NCI-H460 (cell line): ENCODE results near the gene MT1B. TPM values are rescaled to one million over a fixed set of nuclear protein-coding genes. Genes with fewer than 3 reads are reported as not detected.

Experiments used
- DNase-seq: peaks from one replicate; pipeline ENCODE4 v3.0.0-alpha.2; 2016; ENCODE audit warnings: low read depth; ENCODE audit errors: extremely low read depth
- polyA plus RNA-seq: library from polyadenylated mRNA; depleted of rRNA; stranded (reverse); fragments of >200 nt; gene quantifications from 2 replicates; pipeline ENCODE4 v1.2.3, GENCODE V29; 2014; cell fraction: nucleus; rRNA removed
- total RNA-seq: library from RNA; depleted of rRNA; stranded (reverse); fragments of >200 nt; shearing (Covaris generic); gene quantifications from 2 replicates; pipeline ENCODE4 v1.2.3, GENCODE V29; 2014; rRNA removed

Gene MT1B
- not detected in 2 replicates for total RNA-seq
- polyA plus RNA-seq, result not detected in 2 replicates

DNA sequence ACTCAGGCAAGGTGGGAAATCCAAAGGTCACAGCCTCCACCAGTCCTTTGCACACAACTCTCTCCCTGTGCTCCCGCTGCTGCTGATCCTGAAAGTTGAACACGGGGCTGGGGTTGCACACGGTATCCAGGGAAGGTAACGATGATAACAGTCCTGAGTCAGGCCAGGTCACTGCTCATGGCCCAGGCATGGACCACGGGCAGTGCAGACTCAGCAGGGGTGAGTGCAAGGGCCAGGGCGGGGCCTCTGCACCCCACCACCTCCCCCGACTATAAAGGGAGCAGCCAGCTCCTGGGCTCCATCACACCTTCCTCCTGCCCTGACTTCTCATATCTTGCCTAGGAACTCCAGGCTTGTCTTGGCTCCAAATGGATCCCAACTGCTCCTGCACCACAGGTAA lies at the start of gene MT1B:
MT1B (plus strand) TSS at position 301 of the 400 bp plus-strand sequence; CDS start at position 369, 68 bp downstream.
- DNase-seq, result no peak

DNA sequence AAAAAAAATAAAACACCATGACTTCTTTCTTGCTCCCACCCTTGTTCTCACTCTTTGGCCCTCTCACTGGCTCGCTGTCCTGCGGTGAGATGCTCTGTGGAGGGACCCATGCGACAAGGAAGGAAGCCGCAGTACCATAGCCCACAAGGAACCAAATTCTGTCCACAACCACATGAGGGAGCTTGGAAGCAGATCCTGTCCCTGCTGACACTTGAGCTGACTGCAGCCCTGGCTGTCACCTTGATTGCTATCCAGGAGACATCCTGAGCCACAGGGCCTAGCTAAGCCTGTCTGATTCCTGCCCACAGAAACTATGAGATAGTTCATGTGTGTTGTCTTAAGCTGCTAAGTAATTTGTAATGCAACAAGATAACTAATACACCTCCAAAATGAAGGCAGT lies 48.1 kb upstream of the MT1B start:
- DNase-seq, result peak; percentile 62

DNA sequence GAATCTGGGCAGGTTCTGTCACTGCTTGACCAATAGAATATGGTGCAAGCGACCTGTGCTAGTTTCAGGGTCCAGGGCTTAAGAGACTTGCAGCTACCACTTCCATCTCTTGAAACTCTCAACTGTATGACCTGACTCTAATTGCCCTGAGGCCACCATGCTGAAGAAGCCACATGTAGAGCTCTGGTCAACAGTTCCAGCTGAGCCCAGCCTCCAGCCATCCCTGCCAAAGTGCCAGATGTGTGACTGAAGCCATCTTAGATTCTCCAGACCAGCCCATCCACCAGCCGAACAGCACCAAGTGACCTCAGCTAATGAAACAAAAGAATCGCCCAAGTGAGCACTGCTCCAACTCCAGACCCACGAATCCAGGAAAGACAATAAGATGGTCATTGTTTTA lies 46.7 kb upstream of the MT1B start:
- DNase-seq, result no peak

DNA sequence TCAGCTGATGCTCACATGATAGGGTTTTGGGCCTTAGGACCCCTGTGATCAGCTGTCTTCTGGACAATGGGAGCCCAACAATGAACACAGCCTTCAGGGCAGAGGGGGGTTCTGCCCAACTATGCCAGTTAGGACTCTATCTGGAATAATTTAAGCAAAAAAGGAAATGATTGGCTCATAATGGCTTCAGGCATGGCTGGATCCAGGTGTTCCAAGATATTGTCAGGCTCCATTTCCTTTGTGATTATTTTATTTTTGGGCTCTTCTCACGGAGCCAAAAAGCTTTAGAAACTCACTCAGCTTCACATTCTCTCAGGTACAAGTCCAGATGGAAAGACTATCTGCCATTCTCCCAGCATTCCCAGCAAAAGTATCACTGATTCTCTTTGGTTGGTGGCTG lies 46.2 kb upstream of the MT1B start:
- DNase-seq, result no peak

DNA sequence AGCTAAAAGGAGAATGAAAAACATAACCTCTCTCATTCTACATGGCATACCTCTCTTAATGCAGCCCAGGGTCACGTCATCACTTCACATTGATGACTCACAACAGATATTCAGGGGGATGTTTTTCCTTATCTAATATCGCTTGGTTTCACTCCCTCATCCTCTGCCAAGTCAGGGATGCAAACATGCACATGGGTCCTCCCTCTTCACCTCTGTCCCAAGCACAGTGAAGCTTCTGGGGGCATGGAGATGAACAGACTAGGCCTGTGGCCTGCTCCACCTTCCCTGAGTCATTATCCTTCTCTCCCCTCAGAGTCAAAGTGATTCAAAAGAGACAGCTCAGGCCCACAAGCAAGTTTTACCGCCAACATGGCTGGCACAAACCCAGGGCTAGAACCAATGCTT lies 45.6 kb upstream of the MT1B start:
- DNase-seq, result no peak

DNA sequence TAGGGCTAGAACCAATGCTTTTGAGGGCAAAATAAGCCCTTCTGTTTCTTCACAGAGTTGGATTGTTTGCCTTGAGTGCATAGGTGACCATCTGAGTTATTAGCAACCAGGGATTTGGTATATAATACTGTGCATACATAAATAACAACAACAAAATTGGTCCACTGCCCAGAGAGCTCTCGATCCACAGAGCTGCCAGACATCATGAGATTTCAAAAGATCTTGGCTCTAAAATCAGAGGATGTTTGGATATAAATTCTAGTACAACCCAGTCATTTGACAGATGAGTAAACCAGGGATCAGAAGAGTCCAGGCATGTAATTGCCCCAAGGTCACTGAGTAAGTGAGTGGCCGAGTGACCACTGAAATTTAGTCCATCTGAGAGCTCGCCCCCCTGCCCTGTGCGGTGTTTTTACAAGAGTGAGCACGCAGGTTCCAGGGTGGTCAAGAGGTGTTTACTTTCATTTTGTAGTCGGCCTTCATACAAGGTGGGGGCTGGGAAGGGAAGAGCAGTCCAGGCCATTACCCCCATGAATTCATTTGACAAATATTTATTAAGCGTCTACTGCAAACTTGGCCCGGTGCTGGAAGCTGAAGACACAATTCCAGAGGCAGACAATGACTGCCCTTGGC lies 45.1 kb upstream of the MT1B start:
- DNase-seq, result peak; percentile 54

DNA sequence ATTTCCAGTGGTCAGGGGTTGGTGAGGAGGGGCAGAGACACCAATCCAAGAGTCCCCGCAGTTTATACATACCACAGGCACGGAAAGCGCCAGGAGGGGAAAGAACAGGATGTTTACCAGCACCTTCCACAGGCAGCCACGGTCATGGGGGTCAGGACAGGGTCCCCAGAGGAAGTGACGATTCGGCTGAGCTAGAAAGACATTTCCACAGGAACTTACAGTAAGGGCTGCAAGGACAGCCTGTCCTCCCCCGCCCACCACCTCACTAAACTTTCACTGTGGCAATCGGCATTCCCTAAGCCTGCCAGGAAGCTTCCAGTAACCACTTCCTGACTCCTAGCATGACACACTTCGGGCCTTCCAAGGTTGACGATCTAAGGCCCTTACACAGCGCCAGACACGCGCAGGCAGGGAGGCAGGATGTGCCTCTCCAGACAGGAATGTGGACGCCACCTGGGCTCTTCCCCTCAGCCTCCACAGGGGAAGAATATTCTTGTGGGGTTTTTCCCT lies 44.5 kb upstream of the MT1B start:
- peak; percentile 72 for DNase-seq

DNA sequence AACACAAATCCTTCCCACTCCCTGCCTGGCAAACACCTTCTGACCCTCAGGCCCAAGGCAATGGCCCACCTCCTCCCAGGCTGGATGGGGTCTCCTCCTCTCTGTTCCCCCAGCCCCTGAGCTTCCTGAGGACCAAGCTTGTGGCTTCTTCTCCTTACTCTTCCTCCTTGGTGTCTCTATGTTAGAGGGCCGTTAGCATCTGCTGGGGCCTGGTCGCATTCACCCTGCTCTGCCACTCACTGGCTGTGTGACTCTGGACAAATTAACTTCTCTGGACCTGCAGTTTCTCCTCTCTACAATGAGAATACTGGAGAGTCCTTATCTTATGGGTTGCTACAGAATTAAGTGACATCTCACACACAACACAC lies 44.0 kb upstream of the MT1B start:
- no peak for DNase-seq

DNA sequence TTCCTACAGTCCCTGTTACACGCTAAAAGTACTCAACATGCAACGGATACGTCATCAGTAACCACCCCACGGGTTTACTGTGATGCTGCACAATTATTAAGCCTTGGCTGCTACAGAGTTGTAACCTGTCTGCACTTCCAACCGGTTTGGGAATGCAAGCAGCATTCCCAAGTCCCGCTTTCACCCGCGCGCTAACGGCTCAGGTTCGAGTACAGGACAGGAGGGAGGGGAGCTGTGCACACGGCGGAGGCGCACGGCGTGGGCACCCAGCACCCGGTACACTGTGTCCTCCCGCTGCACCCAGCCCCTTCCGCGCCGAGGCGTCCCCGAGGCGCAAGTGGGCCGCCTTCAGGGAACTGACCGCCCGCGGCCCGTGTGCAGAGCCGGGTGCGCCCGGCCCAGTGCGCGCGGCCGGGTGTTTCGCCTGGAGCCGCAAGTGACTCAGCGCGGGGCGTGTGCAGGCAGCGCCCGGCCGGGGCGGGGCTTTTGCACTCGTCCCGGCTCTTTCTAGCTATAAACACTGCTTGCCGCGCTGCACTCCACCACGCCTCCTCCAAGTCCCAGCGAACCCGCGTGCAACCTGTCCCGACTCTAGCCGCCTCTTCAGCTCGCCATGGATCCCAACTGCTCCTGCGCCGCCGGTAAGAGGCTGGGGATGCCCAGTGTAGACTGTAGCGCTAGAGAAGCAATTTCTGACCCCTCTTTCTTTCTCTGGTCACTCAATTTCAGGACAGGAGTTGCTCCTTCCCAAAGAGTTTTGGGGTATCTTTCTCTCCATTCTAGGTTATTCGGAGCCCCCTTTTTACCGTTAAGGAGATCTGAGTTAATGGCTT lies 43.4 kb upstream of the MT1B start, which contains the start of gene MT2A:
MT2A (plus strand) TSS at position 542 of the 833 bp plus-strand sequence; CDS start at position 614, 72 bp downstream.
- peak; percentile 98 for DNase-seq

DNA sequence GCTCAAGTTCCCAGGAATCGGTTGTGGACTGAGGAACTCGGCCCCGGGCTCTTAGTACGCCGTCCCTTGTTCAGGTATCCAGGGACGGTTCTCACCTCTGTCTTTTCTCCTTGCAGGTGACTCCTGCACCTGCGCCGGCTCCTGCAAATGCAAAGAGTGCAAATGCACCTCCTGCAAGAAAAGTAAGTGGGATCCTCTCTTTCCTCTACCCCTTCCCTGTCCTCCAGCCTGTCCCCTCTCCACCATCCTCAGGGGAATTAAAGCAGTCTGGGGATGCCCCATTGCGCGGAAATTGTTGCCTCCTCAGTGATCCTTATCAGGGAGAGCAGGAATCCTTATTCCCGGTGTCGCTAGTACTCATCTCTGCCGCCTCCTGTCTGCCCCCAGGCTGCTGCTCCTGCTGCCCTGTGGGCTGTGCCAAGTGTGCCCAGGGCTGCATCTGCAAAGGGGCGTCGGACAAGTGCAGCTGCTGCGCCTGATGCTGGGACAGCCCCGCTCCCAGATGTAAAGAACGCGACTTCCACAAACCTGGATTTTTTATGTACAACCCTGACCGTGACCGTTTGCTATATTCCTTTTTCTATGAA lies 42.7 kb upstream of the MT1B start:
- no peak for DNase-seq

DNA sequence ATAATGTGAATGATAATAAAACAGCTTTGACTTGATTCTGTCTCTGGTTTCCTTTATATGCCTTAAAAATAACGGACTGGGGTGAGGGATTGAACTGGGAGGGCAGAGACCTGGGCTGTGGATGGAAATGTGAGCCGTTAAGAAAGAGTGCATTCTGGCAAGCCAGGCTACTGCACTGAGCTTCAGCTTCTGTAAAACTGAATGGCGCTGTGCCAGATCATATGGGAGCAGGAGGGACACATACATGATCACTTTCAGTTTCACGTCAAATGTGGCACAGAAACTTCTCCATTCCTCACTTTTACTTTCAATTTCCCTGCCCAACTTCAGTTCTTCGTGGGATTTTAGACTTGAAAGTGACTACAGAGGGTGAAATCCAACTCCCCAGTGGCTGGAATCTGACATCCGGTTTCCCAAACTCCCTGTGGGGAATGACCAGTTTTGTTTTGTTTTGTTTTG lies 42.2 kb upstream of the MT1B start:
- peak; percentile 69 for DNase-seq

DNA sequence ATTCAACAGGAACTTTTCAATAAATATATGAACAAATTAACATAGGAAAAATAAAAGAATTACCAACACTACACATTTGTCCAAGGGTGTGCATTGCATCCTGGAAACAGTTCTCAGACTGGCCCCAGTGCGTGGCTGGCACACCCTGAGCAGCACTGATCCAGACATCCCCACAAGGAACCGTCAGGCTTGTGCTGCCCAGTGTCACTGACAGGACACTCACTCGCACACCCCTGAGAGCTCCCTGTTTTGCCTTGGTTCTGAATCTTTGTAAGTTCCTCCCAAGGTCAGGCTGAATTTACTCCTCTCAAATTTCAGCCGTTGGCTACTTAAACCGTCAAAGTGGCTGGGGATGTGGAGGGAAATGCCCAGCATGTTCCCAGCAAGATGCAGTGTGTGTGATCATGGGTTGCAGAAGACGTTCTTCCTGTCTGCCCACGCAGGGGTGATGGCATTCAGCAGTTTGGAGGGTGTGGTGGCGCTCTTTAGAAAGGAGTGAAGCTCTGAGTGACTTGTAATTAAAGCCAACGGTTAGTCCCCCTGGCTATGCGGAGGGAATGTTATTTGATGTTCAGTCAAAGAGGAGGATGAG lies 41.6 kb upstream of the MT1B start:
- DNase-seq, result peak; percentile 54

DNA sequence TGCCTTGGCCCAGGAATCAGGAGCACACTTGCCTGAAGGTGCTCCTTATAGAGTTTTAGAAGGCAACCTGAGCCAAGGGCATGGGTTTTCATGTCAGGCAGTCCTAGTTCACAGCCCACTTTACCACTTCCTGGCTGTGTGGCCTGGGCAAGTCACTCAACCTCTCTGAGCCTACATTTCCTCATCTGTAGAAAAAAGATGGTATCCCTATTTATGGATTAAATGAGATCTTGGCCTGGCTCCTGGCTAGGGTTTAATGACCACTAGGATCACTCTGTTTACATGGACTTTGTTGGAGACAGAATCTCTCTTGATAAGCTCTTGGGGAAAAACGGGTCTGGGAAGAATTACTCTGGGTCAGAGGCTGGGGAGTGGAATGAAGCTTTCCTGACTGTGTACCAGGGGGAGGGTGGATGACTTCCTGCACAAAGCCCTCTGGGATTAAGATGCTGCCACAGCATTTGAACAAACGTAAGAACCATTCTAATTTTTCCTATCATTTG lies 41.0 kb upstream of the MT1B start:
- no peak for DNase-seq

DNA sequence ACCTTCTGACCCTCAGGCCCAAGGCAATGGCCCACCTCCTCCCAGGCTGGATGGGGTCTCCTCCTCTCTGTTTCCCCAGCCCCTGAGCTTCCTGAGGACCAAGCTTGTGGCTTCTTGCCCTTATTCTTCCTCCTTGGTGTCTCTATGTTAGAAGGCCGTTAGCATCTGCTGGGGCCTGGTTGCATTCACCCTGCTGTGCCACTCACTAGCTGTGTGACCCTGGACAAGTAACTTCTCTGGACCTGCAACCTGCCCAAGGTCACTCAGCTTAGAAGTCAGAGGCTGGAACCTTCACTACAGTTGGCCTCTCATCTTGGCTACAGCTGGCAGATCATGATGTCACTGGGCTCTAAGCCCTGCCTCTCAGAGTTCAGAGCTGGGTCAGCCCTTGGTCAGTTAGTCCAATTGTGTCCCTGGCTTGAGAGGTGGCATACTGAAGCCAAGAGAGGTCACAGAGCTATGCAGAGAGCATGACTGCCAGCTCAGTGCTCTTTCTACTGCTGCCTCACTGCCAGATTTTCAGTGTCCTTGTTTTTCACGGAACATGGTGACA lies 40.3 kb upstream of the MT1B start:
- DNase-seq, result no peak

DNA sequence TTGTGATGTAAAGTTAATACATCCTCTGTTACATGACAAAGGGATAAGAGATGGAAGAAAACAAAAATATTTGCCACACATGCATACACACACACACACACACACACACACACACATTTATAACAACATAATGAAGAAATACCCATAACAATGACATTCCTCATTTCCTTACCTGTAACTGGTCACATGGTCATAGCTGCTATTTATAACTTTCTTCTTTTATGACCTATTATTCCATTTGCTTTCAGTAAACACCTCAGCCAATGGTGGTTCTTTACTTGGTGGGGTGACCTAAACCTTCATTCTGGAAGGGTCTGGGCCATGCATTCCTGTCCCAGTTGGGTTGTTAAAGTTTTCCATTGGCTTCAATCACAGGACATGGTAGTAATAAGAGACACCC lies 38.0 kb upstream of the MT1B start:
- DNase-seq, result no peak

DNA sequence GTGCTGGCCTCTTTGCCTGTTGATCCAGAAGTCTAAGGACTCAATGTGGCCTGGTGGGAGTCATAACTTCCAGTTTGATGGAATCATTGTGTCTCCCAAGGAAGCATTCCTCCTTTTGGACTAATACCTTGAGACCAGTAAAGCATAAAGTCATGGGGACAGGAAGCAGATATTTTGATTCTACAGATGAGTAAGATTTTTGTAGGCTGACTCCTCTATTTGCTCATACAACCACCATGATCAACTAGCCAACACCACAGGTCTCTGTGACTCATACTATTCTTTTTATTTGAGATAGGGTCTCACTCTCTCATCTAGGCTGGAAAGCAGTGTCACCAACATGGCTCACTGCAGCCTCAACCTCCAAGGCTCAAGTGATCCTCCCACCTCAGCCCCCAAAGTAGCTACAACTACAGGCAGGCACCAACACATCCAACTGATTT lies 37.1 kb upstream of the MT1B start:
- no peak for DNase-seq

DNA sequence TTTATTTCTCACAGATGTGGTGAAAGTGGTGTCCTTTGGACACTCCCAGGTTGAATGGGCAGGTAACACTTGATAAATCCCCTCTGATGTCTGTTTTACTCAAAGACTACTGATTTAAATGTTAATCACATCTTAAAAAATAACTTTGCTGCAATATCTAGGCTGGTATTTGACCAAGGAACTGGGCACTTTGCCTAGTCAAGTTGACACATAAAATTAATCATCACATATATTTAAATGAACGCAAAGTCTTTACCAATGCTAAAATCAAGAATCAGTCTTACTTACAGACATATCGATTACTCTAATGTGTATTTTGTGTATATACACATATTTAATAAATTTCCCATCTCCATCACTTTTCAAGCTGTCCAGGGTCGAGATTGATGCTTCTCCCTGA lies 36.3 kb upstream of the MT1B start:
- DNase-seq, result no peak

DNA sequence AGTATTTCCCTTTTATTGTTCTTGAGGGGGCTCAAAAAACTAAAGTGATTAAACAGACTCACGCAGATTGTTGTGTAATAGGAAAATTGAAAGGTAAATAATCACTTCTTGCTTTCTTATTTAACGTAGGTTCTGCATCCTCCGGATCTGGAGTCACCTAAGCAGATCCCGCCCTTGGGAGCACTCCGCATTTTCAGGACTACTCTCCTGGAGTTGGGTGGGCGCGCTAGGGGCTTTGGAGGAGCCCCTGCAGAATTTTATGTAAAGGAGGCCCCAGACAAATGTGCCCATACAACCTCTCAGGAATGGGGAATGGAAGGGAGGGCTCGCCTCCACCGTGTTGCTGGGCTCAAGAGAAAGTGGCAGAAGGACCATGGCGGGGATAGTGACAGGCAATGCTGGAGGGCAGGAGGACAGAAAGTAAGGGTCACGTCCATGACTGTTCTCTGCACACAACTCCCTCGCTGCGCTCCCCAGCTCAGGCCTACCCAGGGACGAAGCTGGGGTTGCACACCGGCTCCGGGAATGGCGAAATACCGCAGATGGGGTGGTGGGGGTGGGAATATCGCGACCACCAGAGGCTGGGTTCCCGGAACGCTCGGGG lies 35.0 kb upstream of the MT1B start:
- no peak for DNase-seq

DNA sequence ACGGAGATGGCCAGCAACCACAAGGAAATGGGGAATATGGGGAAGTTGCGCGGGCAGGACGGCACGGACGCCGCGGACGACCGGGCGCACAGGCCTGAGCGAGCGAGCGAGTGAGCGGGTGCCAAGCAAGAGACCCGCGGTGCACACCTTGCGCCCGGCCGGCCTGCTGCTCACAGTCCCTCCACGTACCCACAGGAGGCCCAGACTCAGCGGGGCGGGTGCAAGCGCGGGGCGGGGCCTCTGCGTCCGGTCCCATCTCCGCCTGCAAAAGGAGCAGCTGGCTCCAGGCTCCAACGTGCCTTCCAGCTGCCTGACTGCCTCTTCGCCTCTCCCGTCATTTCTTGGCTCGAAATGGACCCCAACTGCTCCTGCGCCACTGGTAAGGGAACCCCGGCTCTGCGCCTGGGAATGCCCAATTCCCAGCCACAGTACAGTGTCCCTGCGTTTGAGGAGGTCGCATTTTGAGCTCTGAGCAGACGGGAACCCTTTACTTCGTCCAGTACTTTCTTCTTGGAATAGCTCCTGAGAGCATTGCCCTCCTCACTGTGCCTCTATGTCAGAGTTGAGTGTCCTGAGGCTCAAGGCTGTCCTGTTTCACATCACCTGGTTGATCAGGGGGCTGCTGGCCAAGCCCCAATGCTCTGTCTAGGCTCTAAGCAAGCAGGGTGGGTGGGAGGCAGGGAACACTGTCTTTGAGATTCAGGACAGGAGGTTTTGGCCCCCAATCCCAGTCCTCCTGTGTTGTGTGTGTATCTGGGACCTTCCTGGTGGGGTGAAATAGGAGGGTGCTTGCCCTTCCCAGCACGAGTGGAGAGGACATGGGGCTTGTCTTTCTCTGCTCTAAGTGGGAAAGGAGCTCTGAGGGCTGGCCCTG lies 34.2 kb upstream of the MT1B start:
- no peak for DNase-seq
